ENCODE data around the gene MLX. TPM values are rescaled to one million over a fixed set of nuclear protein-coding genes. Genes with fewer than 3 reads are reported as not detected.

Gene MLX
- total and polyA plus RNA-seq, 10 of the 15 experiments (the other 5 are each of a cell fraction or from before 2014, with no cell fraction given) = 34.4 to 65.0 (median 44.4) TPM

GRCh38 chr17:42538482-42538881 lies 28.4 kb upstream of the MLX start:
- CTCF ChIA-PET = interaction anchor here (1.4 kb wide), 1 partner anchor 10 kb away, joined by 3 read pairs; no protein-coding TSS in a partner anchor
- no peaks in the 10 kb centered on the region for H4K20me1 ChIP-seq (ENCODE audit: control insufficient read depth, insufficient read depth)
- WGBS (ENCODE audit: insufficient coverage, insufficient replicate concordance, low lambda C conversion rate, missing lambda C conversion rate) = 92% methylated on average over 14 of the region's 14 CpGs
- intact Hi-C loops (cut with micrococcal nuclease; ENCODE audit: unreplicated experiment) (no loop called here), in situ Hi-C loops (cut with MboI) (no loop called here)
- no peak overlapping the region for H3K4me3 ChIP-seq
- FAIRE-seq (no peak), DNase-seq (ENCODE audit: low read depth, low spot score) (no peak), ATAC-seq (no peak)
- H3K79me2 ChIP-seq (ENCODE audit: control insufficient read depth, insufficient read depth, low read length) = peaks cover 13% of the 10 kb centered on the region
- no peaks in the 10 kb centered on the region for H3K9me3 ChIP-seq (replicated peaks; ENCODE audit: control insufficient read depth, insufficient read depth, low read length)
- no TSS peak for BruUV-seq (replicated peaks)
- RAD21 ChIA-PET (ENCODE audit: unreplicated experiment) = interaction anchor here (3.4 kb wide), 1 partner anchor 40 kb away, joined by 17 read pairs; the partner anchor contains the start of gene PSMC3IP
- peaks cover 0 to 5% of the 10 kb centered on the region in 2 experiments; a peak in 2 of 4 replicates for H3K36me3 ChIP-seq (ENCODE audit: control insufficient read depth in 2 of 2, insufficient read depth in 2 of 2, low read length in 1 of 2)
- no peak overlapping the region for H3K9ac ChIP-seq (ENCODE audit: control insufficient read depth, insufficient read depth, low read length)
- SMC1A ChIA-PET (ENCODE audit: uncharacterized antibody, unreplicated experiment) = interaction anchor here (1.8 kb wide), 1 partner anchor 10 kb away, joined by 5 read pairs; no protein-coding TSS in a partner anchor
- peaks cover 16% of the 10 kb centered on the region for H3K4me1 ChIP-seq (ENCODE audit: control insufficient read depth, insufficient read depth, low read length)
- no peak overlapping the region for H3K27ac ChIP-seq (ENCODE audit: control insufficient read depth, insufficient read depth)
- H3K27me3 ChIP-seq (replicated peaks in 1 of 2; ENCODE audit: control insufficient read depth in 2 of 2, insufficient read depth in 2 of 2, low read length in 1 of 2) = no peaks in the 10 kb centered on the region
- no peak overlapping the region for H2AFZ ChIP-seq (ENCODE audit: control insufficient read depth, low read depth, low read length)
- POLR2A ChIA-PET = no interaction called here
- no peak overlapping the region for H3K4me2 ChIP-seq (ENCODE audit: control insufficient read depth, insufficient read depth)
- no peak for TF ChIP-seq CHD1 (IDR thresholded peaks at IDR 0.05; ENCODE audit: low read depth, low read length)
- TF ChIP-seq ZZZ3 (IDR thresholded peaks at IDR 0.05; ENCODE audit: control insufficient read depth, insufficient read length, low read depth) = no peak
- TF ChIP-seq CBX3 (IDR thresholded peaks at IDR 0.05; ENCODE audit: borderline replicate concordance, low read depth) = no peak
- no peak for TF ChIP-seq CEBPZ (IDR thresholded peaks at IDR 0.05; ENCODE audit: low read depth, low read length)
- TF ChIP-seq RELB (IDR thresholded peaks at IDR 0.05; ENCODE audit: low read depth) = no peak
- no peak for TF ChIP-seq IKZF1 (conservative IDR thresholded peaks at IDR 0.05)
- TF ChIP-seq ATF7 (IDR thresholded peaks at IDR 0.05; ENCODE audit: low read depth) = no peak
- no peak for TF ChIP-seq MAX (IDR thresholded peaks at IDR 0.05; ENCODE audit: low read depth, low read length)
- TF ChIP-seq ZNF622 (IDR thresholded peaks at IDR 0.05) = no peak
- no peak for TF ChIP-seq RCOR1 (conservative IDR thresholded peaks at IDR 0.05; ENCODE audit: low read depth, low read length)
- TF ChIP-seq IRF4 (IDR thresholded peaks at IDR 0.05; ENCODE audit: low read depth, low read length) = no peak
- TF ChIP-seq CREB1 (IDR thresholded peaks at IDR 0.05; ENCODE audit: low read depth) = no peak
- no peak for TF ChIP-seq PRDM15 (CRISPR knock-in tag; IDR thresholded peaks at IDR 0.05)
- TF ChIP-seq HDAC2 (IDR thresholded peaks at IDR 0.05) = no peak
- no peak for TF ChIP-seq TCF7 (IDR thresholded peaks at IDR 0.05; ENCODE audit: borderline replicate concordance)
